HEK293T (cell line): ENCODE data around the gene AKR7A2.

Experiments used
- L3MBTL2 ChIP-seq: fragments of 450-650 bp; conservative IDR thresholded peaks from 2 replicates; pipeline ENCODE4 v1.6.1; 2016; ENCODE audit warnings: mild to moderate bottlenecking
- SP1 ChIP-seq: fragments of 450-650 bp; IDR thresholded peaks from 2 replicates; pipeline ENCODE4 v1.6.1; 2017

DNA sequence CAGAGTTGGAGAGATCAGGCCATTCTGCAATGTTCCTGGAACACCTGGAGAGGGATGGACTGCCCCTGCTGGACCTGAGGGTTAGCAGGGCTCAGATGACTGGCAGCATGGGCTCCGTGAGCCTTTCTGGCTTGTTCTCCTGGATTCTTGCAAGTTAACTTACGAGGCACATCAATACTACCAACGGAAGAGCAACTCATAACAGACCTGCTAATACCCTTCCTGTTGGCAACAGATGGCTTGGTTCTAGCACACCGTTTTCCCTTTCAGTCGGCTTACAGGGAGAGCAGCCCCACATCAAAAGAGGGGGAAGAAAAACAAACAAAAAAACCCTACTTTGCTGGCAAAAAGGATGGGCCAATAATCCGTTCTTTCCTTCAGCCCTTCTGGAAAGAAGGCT is 48.1 kb upstream of the AKR7A2 start:
- no peak for TF ChIP-seq SP1
- TF ChIP-seq L3MBTL2, result no peak
